Activated naive CD8-positive, alpha-beta T cell treated with anti-CD3 and anti-CD28 coated beads for 36 hours (primary cell): ENCODE measurements around the gene MPRIP. TPM values are rescaled to one million over a fixed set of nuclear protein-coding genes. Genes with fewer than 3 reads are reported as not detected.

Experiments used
- DNase-seq: peaks from one replicate; pipeline ENCODE4 v3.0.0; 2021
- H3K27ac Mint-ChIP-seq: one replicate; pipeline ENCODE4 v1.8.0; 2022; ENCODE audit warnings: mild to moderate bottlenecking, moderate library complexity, mixed read lengths
- H3K27me3 Mint-ChIP-seq: one replicate; pipeline ENCODE4 v1.8.0; 2022; ENCODE audit warnings: mild to moderate bottlenecking, mixed read lengths
- H3K36me3 Mint-ChIP-seq: one replicate; pipeline ENCODE4 v1.8.0; 2021; ENCODE audit warnings: mild to moderate bottlenecking, mixed read lengths
- H3K4me1 Mint-ChIP-seq: one replicate; pipeline ENCODE4 v1.8.0; 2021; ENCODE audit warnings: mixed read lengths
- H3K4me3 Mint-ChIP-seq: one replicate; pipeline ENCODE4 v1.8.0; 2022; ENCODE audit warnings: mild to moderate bottlenecking, moderate library complexity, mixed read lengths
- H3K9me3 Mint-ChIP-seq: one replicate; pipeline ENCODE4 v1.8.0; 2022; ENCODE audit warnings: mixed read lengths
- total RNA-seq, 2 experiments: library from RNA; stranded (reverse); gene quantifications; one replicate each; pipeline ENCODE4 v1.2.3, GENCODE V29; 2021

MPRIP gene
- total RNA-seq, 2 experiments from 2014 or later = 130 to 143 TPM

- no peaks in the 10 kb centered on the region for H3K9me3 Mint-ChIP-seq
- H3K36me3 Mint-ChIP-seq = peaks cover 10% of the 10 kb centered on the region
- H3K4me3 Mint-ChIP-seq = no peak overlapping the region
- H3K27me3 Mint-ChIP-seq = no peaks in the 10 kb centered on the region
- no peak for DNase-seq
- no peak overlapping the region for H3K27ac Mint-ChIP-seq
- H3K4me1 Mint-ChIP-seq = no peaks in the 10 kb centered on the region
Measured at GRCh38 chr17:17144916-17145665, 102.8 kb downstream of the MPRIP start.

GRCh38 chr17:17146786-17147406, 104.6 kb downstream of the MPRIP start:
- peak; percentile 27 for DNase-seq
- Mint-ChIP-seq H3K9me3 (no peaks in the 10 kb centered on the region), H3K4me3 (no peak overlapping the region), H3K36me3 (peaks cover 8% of the 10 kb centered on the region), H3K27ac (peak overlapping the region; percentile 45), H3K4me1 (peaks cover 3% of the 10 kb centered on the region), H3K27me3 (no peaks in the 10 kb centered on the region)

GRCh38 chr17:17147821-17148220, 105.6 kb downstream of the MPRIP start:
- no peak overlapping the region for H3K27ac Mint-ChIP-seq
- H3K4me1 Mint-ChIP-seq = peaks cover 3% of the 10 kb centered on the region
- no peak for DNase-seq
- no peak overlapping the region for H3K4me3 Mint-ChIP-seq
- peaks cover 5% of the 10 kb centered on the region for H3K36me3 Mint-ChIP-seq
- no peaks in the 10 kb centered on the region for H3K9me3 Mint-ChIP-seq
- H3K27me3 Mint-ChIP-seq = no peaks in the 10 kb centered on the region

- Mint-ChIP-seq H3K9me3 (no peaks in the 10 kb centered on the region), H3K4me3 (no peak overlapping the region), H3K27me3 (no peaks in the 10 kb centered on the region), H3K27ac (no peak overlapping the region), H3K4me1 (peaks cover 5% of the 10 kb centered on the region), H3K36me3 (peaks cover 13% of the 10 kb centered on the region)
- DNase-seq = no peak
Measured at GRCh38 chr17:17149520-17150447, 107.5 kb downstream of the MPRIP start.

- no peak overlapping the region for H3K27ac Mint-ChIP-seq
- no peak overlapping the region for H3K4me3 Mint-ChIP-seq
- H3K4me1 Mint-ChIP-seq = peaks cover 5% of the 10 kb centered on the region
- H3K9me3 Mint-ChIP-seq = no peaks in the 10 kb centered on the region
- no peak for DNase-seq
- H3K36me3 Mint-ChIP-seq = peaks cover 16% of the 10 kb centered on the region
- no peaks in the 10 kb centered on the region for H3K27me3 Mint-ChIP-seq
Measured at GRCh38 chr17:17150448-17150800, 108.2 kb downstream of the MPRIP start.

GRCh38 chr17:17151055-17151454, 108.8 kb downstream of the MPRIP start:
- H3K4me1 Mint-ChIP-seq = peaks cover 5% of the 10 kb centered on the region
- H3K36me3 Mint-ChIP-seq = peaks cover 16% of the 10 kb centered on the region
- H3K4me3 Mint-ChIP-seq = no peak overlapping the region
- H3K27ac Mint-ChIP-seq = no peak overlapping the region
- H3K9me3 Mint-ChIP-seq = no peaks in the 10 kb centered on the region
- no peaks in the 10 kb centered on the region for H3K27me3 Mint-ChIP-seq
- DNase-seq = no peak

GRCh38 chr17:17151541-17151940, 109.3 kb downstream of the MPRIP start:
- peaks cover 16% of the 10 kb centered on the region for H3K36me3 Mint-ChIP-seq
- H3K27me3 Mint-ChIP-seq = no peaks in the 10 kb centered on the region
- H3K4me3 Mint-ChIP-seq = no peak overlapping the region
- H3K27ac Mint-ChIP-seq = peak overlapping the region; percentile 75
- DNase-seq = no peak
- H3K9me3 Mint-ChIP-seq = no peaks in the 10 kb centered on the region
- H3K4me1 Mint-ChIP-seq = peaks cover 5% of the 10 kb centered on the region

GRCh38 chr17:17151962-17152361, 109.7 kb downstream of the MPRIP start:
- Mint-ChIP-seq H3K4me3 (no peak overlapping the region), H3K36me3 (peaks cover 16% of the 10 kb centered on the region), H3K27ac (no peak overlapping the region), H3K4me1 (peaks cover 5% of the 10 kb centered on the region), H3K9me3 (no peaks in the 10 kb centered on the region), H3K27me3 (no peaks in the 10 kb centered on the region)
- DNase-seq = no peak

GRCh38 chr17:17152385-17152784, 110.1 kb downstream of the MPRIP start:
- Mint-ChIP-seq H3K27ac (no peak overlapping the region), H3K9me3 (no peaks in the 10 kb centered on the region), H3K4me3 (no peak overlapping the region), H3K36me3 (peaks cover 16% of the 10 kb centered on the region), H3K4me1 (peaks cover 5% of the 10 kb centered on the region), H3K27me3 (no peaks in the 10 kb centered on the region)
- DNase-seq = no peak

GRCh38 chr17:17153071-17153470, 110.8 kb downstream of the MPRIP start:
- no peak overlapping the region for H3K4me3 Mint-ChIP-seq
- H3K4me1 Mint-ChIP-seq = peaks cover 5% of the 10 kb centered on the region
- no peaks in the 10 kb centered on the region for H3K27me3 Mint-ChIP-seq
- H3K36me3 Mint-ChIP-seq = peaks cover 14% of the 10 kb centered on the region
- H3K27ac Mint-ChIP-seq = no peak overlapping the region
- no peak for DNase-seq
- no peaks in the 10 kb centered on the region for H3K9me3 Mint-ChIP-seq

- H3K27me3 Mint-ChIP-seq = no peaks in the 10 kb centered on the region
- H3K4me1 Mint-ChIP-seq = peaks cover 5% of the 10 kb centered on the region
- H3K9me3 Mint-ChIP-seq = no peaks in the 10 kb centered on the region
- no peak overlapping the region for H3K4me3 Mint-ChIP-seq
- H3K27ac Mint-ChIP-seq = no peak overlapping the region
- no peak for DNase-seq
- peaks cover 14% of the 10 kb centered on the region for H3K36me3 Mint-ChIP-seq
Measured at GRCh38 chr17:17153709-17154108, 111.5 kb downstream of the MPRIP start.

GRCh38 chr17:17154556-17154955, 112.3 kb downstream of the MPRIP start:
- Mint-ChIP-seq H3K9me3 (no peaks in the 10 kb centered on the region), H3K4me1 (peaks cover 5% of the 10 kb centered on the region), H3K27me3 (no peaks in the 10 kb centered on the region), H3K4me3 (no peak overlapping the region), H3K36me3 (peaks cover 17% of the 10 kb centered on the region), H3K27ac (no peak overlapping the region)
- DNase-seq = no peak

- Mint-ChIP-seq H3K27ac (no peak overlapping the region), H3K4me3 (no peak overlapping the region), H3K27me3 (no peaks in the 10 kb centered on the region), H3K9me3 (no peaks in the 10 kb centered on the region), H3K4me1 (peaks cover 5% of the 10 kb centered on the region), H3K36me3 (peaks cover 19% of the 10 kb centered on the region)
- DNase-seq = no peak
Measured at GRCh38 chr17:17154981-17155380, 112.7 kb downstream of the MPRIP start.

- H3K27me3 Mint-ChIP-seq = no peaks in the 10 kb centered on the region
- peaks cover 5% of the 10 kb centered on the region for H3K4me1 Mint-ChIP-seq
- peaks cover 19% of the 10 kb centered on the region for H3K36me3 Mint-ChIP-seq
- H3K9me3 Mint-ChIP-seq = no peaks in the 10 kb centered on the region
- H3K4me3 Mint-ChIP-seq = no peak overlapping the region
- H3K27ac Mint-ChIP-seq = no peak overlapping the region
- DNase-seq = no peak
Measured at GRCh38 chr17:17155568-17155967, 113.3 kb downstream of the MPRIP start.

GRCh38 chr17:17156107-17156506, 113.8 kb downstream of the MPRIP start:
- Mint-ChIP-seq H3K4me3 (no peak overlapping the region), H3K36me3 (peaks cover 19% of the 10 kb centered on the region), H3K27ac (no peak overlapping the region), H3K4me1 (peaks cover 4% of the 10 kb centered on the region), H3K9me3 (no peaks in the 10 kb centered on the region), H3K27me3 (no peaks in the 10 kb centered on the region)
- no peak for DNase-seq
